ENCODE results near the gene LNPEP. TPM values are rescaled to one million over a fixed set of nuclear protein-coding genes. Genes with fewer than 3 reads are reported as not detected.

The LNPEP gene
- total and polyA plus RNA-seq, 2 donors from 2014 or later = 6.5 to 74.3 TPM

DNA sequence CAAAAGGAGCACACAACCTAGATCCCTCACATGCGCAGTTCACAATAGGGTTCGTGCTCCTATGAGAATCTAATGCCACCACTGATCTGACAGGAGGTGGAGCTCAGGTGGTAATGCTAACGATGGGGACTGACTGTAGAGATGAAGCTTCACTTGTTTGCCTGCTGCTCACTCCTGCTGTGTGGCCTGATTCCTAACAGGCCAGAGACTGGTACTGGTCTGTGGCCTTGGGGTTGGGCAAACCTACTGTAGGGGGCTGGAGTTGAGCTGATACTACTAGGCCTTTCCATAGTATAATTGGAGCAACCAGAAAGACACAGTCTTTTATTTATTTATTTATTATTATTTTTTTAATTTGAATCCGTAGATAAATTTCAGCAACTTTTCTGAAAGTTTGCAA is 5.3 kb downstream of the LNPEP start:
- no peak for DNase-seq
- H3K4me3 ChIP-seq (ENCODE audit: low read length in 3 of 3) = no peak overlapping the region
- no peaks in the 10 kb centered on the region for H3K27me3 ChIP-seq (ENCODE audit: control insufficient read depth, insufficient read depth, low read length)
- no peak for FAIRE-seq
- H3K9me3 ChIP-seq (ENCODE audit: control insufficient read depth in 2 of 3, insufficient read depth in 1 of 3, low read length in 3 of 3) = no peaks in the 10 kb centered on the region
- H3K4me1 ChIP-seq (ENCODE audit: control insufficient read depth in 2 of 3, insufficient read depth in 2 of 3, low read depth in 1 of 3, low read length in 3 of 3) = peaks cover 3 to 8% (median 6%) of the 10 kb centered on the region in 3 donors
- H3K27ac ChIP-seq (ENCODE audit: low read depth in 2 of 2, low read length in 2 of 2) = no peak overlapping the region
- no peak overlapping the region for H3K9ac ChIP-seq (ENCODE audit: low read length in 3 of 3)
- TF ChIP-seq, protein P1, sequence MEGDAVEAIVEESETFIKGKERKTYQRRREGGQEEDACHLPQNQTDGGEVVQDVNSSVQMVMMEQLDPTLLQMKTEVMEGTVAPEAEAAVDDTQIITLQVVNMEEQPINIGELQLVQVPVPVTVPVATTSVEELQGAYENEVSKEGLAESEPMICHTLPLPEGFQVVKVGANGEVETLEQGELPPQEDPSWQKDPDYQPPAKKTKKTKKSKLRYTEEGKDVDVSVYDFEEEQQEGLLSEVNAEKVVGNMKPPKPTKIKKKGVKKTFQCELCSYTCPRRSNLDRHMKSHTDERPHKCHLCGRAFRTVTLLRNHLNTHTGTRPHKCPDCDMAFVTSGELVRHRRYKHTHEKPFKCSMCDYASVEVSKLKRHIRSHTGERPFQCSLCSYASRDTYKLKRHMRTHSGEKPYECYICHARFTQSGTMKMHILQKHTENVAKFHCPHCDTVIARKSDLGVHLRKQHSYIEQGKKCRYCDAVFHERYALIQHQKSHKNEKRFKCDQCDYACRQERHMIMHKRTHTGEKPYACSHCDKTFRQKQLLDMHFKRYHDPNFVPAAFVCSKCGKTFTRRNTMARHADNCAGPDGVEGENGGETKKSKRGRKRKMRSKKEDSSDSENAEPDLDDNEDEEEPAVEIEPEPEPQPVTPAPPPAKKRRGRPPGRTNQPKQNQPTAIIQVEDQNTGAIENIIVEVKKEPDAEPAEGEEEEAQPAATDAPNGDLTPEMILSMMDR (IDR thresholded peaks at IDR 0.05; ENCODE audit: borderline replicate concordance, extremely low read depth, insufficient read depth) = no peak
- H3K36me3 ChIP-seq (ENCODE audit: control insufficient read depth in 2 of 3, insufficient read depth in 3 of 3, low read length in 3 of 3) = no peaks in the 10 kb centered on the region
- intact Hi-C loops (cut with DNase I) = no loop called here

GRCh38 chr5:96942078-96942477 is 6.2 kb downstream of the LNPEP start:
- no peaks in the 10 kb centered on the region for H3K36me3 ChIP-seq (ENCODE audit: control insufficient read depth in 2 of 3, insufficient read depth in 3 of 3, low read length in 3 of 3)
- H3K9ac ChIP-seq (ENCODE audit: low read length in 3 of 3) = no peak overlapping the region
- H3K9me3 ChIP-seq (ENCODE audit: control insufficient read depth in 2 of 3, insufficient read depth in 1 of 3, low read length in 3 of 3) = no peaks in the 10 kb centered on the region
- peaks cover under 1 to 13% (median 6%) of the 10 kb centered on the region in 3 donors for H3K4me1 ChIP-seq (ENCODE audit: control insufficient read depth in 2 of 3, insufficient read depth in 2 of 3, low read depth in 1 of 3, low read length in 3 of 3)
- H3K27me3 ChIP-seq (ENCODE audit: control insufficient read depth, insufficient read depth, low read length) = no peaks in the 10 kb centered on the region
- TF ChIP-seq, protein P1 (IDR thresholded peaks at IDR 0.05; ENCODE audit: borderline replicate concordance, extremely low read depth, insufficient read depth) = no peak
- DNase-seq (no peak), FAIRE-seq (no peak)
- intact Hi-C loops (cut with DNase I) = no loop called here
- H3K27ac ChIP-seq (ENCODE audit: low read depth in 2 of 2, low read length in 2 of 2) = no peak overlapping the region
- no peak overlapping the region for H3K4me3 ChIP-seq (ENCODE audit: low read length in 3 of 3)

DNA sequence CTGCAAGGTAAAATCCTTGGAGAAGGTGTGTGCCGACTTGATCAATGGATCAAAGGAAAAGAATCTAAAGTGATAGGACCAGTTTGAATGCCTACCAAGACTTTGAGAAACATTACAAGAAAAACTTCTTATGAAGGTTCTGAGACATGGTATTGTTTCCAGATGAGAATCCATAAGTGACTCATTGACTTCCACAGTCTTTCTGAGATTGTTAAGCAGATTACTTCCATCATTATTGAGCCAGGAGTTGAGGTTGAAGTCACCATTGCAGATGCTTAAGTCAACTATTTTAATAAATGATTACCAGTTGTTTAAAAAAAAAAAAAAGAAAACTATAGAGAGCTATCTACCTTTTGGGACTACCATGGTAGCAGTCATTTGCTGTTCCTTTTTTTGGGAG is 7.0 kb downstream of the LNPEP start:
- Histone ChIP-seq H3K27ac (ENCODE audit: low read depth in 2 of 2, low read length in 2 of 2) (no peak overlapping the region), H3K9me3 (ENCODE audit: control insufficient read depth in 2 of 3, insufficient read depth in 1 of 3, low read length in 3 of 3) (no peaks in the 10 kb centered on the region), H3K27me3 (ENCODE audit: control insufficient read depth, insufficient read depth, low read length) (no peaks in the 10 kb centered on the region), H3K4me1 (ENCODE audit: control insufficient read depth in 2 of 3, insufficient read depth in 2 of 3, low read depth in 1 of 3, low read length in 3 of 3) (peaks cover 0 to 8% (median 3%) of the 10 kb centered on the region in 3 donors), H3K4me3 (ENCODE audit: low read length in 3 of 3) (no peak overlapping the region), H3K9ac (ENCODE audit: low read length in 3 of 3) (no peak overlapping the region), H3K36me3 (ENCODE audit: control insufficient read depth in 2 of 3, insufficient read depth in 3 of 3, low read length in 3 of 3) (no peaks in the 10 kb centered on the region)
- TF ChIP-seq, protein P1 (IDR thresholded peaks at IDR 0.05; ENCODE audit: borderline replicate concordance, extremely low read depth, insufficient read depth) = no peak
- intact Hi-C loops (cut with DNase I) = no loop called here
- DNase-seq (no peak), FAIRE-seq (no peak)

DNA sequence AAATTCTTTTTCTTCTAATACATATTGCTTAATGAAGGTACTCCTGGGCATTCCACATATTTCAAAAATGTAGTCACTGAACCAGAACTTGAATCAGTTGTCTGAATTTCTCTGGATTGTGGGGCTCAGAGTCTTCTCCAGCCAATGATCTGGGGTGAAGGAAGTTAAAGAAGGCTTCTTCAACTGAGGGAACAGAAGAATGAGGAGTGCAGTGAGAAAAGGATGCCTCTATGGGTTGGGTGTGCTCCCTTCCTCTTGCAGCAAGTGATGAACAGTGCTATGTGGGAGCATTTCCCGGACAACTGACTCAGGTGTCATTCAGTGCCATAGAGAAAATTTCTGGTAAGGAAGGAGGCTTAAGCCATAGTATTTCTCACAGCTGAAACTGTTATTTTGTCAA is 7.9 kb downstream of the LNPEP start:
- Histone ChIP-seq H3K36me3 (ENCODE audit: control insufficient read depth in 2 of 3, insufficient read depth in 3 of 3, low read length in 3 of 3) (no peaks in the 10 kb centered on the region), H3K9me3 (ENCODE audit: control insufficient read depth in 2 of 3, insufficient read depth in 1 of 3, low read length in 3 of 3) (no peaks in the 10 kb centered on the region), H3K27me3 (ENCODE audit: control insufficient read depth, insufficient read depth, low read length) (no peaks in the 10 kb centered on the region), H3K4me1 (ENCODE audit: control insufficient read depth in 2 of 3, insufficient read depth in 2 of 3, low read depth in 1 of 3, low read length in 3 of 3) (peaks cover 0 to 8% (median 0%) of the 10 kb centered on the region in 3 donors), H3K4me3 (ENCODE audit: low read length in 3 of 3) (no peak overlapping the region), H3K27ac (ENCODE audit: low read depth in 2 of 2, low read length in 2 of 2) (no peak overlapping the region), H3K9ac (ENCODE audit: low read length in 3 of 3) (no peak overlapping the region)
- FAIRE-seq (no peak), DNase-seq (no peak)
- TF ChIP-seq, protein P1 (IDR thresholded peaks at IDR 0.05; ENCODE audit: borderline replicate concordance, extremely low read depth, insufficient read depth) = no peak
- intact Hi-C loops (cut with DNase I) = no loop called here
